Suprapubic skin (tissue), 4 donors: ENCODE data around the gene WFDC13.

Experiments used
- CTCF ChIP-seq, 2 donors: fragments of 200-600 bp in 1 of 2; fragments of 450-650 bp in 1 of 2; sonication (generic) in 1 of 2; IDR thresholded peaks; one replicate each; pipeline ENCODE4 v1.5.1; 2016 to 2019; ENCODE audit warnings: antibody characterized with exemption in 2 of 2, mild to moderate bottlenecking in 1 of 2, moderate library complexity in 1 of 2
- EP300 ChIP-seq: sonication (generic); formaldehyde crosslinking; IDR thresholded peaks from one replicate; pipeline ENCODE4 v1.6.1; 2017; ENCODE audit warnings: antibody characterized with exemption
- POLR2A ChIP-seq, 2 donors: fragments of 450-650 bp; IDR thresholded peaks; one replicate each; pipeline ENCODE4 v1.6.1; 2017; ENCODE audit warnings: antibody characterized with exemption in 2 of 2, mild to moderate bottlenecking in 2 of 2, moderate library complexity in 2 of 2
- POLR2AphosphoS5 ChIP-seq, 3 donors: sonication (generic); formaldehyde crosslinking; IDR thresholded peaks; one replicate each; pipeline ENCODE4 v1.6.1; 2017; ENCODE audit warnings: antibody characterized with exemption in 3 of 3

GRCh38 chr20:45745015-45745414 lies 43.2 kb downstream of the WFDC13 start:
- TF ChIP-seq CTCF (IDR thresholded peaks at IDR 0.05), result no peak
- TF ChIP-seq POLR2A (IDR thresholded peaks at IDR 0.05), result no peak
- TF ChIP-seq POLR2AphosphoS5 (IDR thresholded peaks at IDR 0.05), result no peak
- TF ChIP-seq EP300, result no peak
